Prostate gland (tissue), 2 donors: ENCODE measurements around the gene MAP3K9. TPM values are rescaled to one million over a fixed set of nuclear protein-coding genes. Genes with fewer than 3 reads are reported as not detected.

Experiments used
- DNase-seq: peaks from one replicate; pipeline ENCODE4 v3.0.0-alpha.2; 2019; ENCODE audit warnings: low spot score
- H3K27ac ChIP-seq, 2 donors: fragments of 200-600 bp; sonication (generic); 2 replicates each; pipeline ENCODE4 v1.5.1; 2017 to 2019
- H3K27me3 ChIP-seq: fragments of 200-600 bp; sonication (generic); replicated peaks from 2 replicates; pipeline ENCODE4 v1.5.1; 2019; ENCODE audit not compliant: insufficient read depth
- H3K36me3 ChIP-seq, 2 donors: fragments of 200-600 bp; sonication (generic); 1 replicate in 1 of 2; 2 replicates in 1 of 2; pipeline versions ENCODE4 v1.5.1 to v1.8.1; 2017 to 2019
- H3K4me1 ChIP-seq: fragments of 200-600 bp; sonication (generic); replicated peaks from 2 replicates; pipeline ENCODE4 v1.5.1; 2019
- H3K4me3 ChIP-seq, 2 donors: fragments of 200-600 bp; sonication (generic); 2 replicates each; pipeline ENCODE4 v1.5.1; 2017 to 2019
- H3K9me3 ChIP-seq: fragments of 200-600 bp; sonication (generic); 2 replicates; pipeline ENCODE4 v1.5.1; 2017
- POLR2A ChIP-seq: fragments of 450-650 bp; IDR thresholded peaks from one replicate; pipeline ENCODE4 v1.6.1; 2016; ENCODE audit warnings: antibody characterized with exemption, mild to moderate bottlenecking
- POLR2AphosphoS5 ChIP-seq: sonication (generic); formaldehyde crosslinking; IDR thresholded peaks from one replicate; pipeline ENCODE4 v1.6.1; 2017; ENCODE audit warnings: antibody characterized with exemption
- WGBS: methylation state at CpG from one replicate; pipeline ENCODE4 v1.1.5; 2018; 5-methylcytosine and 5-hydroxymethylcytosine counted together
- intact Hi-C: fragments of 100-400 bp; cut with DNase I; formaldehyde crosslinking; loops from one replicate; pipeline ENCODE4 v1.14.2; 2022
- total RNA-seq, 2 donors: library from RNA; depleted of rRNA; stranded (reverse); fragments of >200 nt; gene quantifications; one replicate each; pipeline ENCODE4 v1.1.0, GENCODE V29; 2016
- TF ChIP-seq, protein P1 (sequence below), 4 experiments: fragments of 200-600 bp in 2 of 4; fragments of 450-650 bp in 2 of 4; sonication (generic) in 2 of 4; IDR thresholded peaks; 1 replicate in 3 of 4; 2 replicates in 1 of 4; pipeline ENCODE4 v1.5.1; 2016 to 2019; ENCODE audit warnings: antibody characterized with exemption in 4 of 4, mild to moderate bottlenecking in 2 of 4, moderate library complexity in 2 of 4

The MAP3K9 gene
- total RNA-seq, 2 donors from 2014 or later = 5.3 to 9.5 TPM

GRCh38 chr14:70789961-70790360 is 19.4 kb downstream of the MAP3K9 start:
- intact Hi-C loops = no loop called here
- Histone ChIP-seq H3K9me3 (no peaks in the 10 kb centered on the region), H3K4me1 (no peaks in the 10 kb centered on the region), H3K27me3 (no peaks in the 10 kb centered on the region), H3K36me3 (no peaks in the 10 kb centered on the region), H3K27ac (no peak overlapping the region), H3K4me3 (no peak overlapping the region)
- 60% methylated on average over 4 of the region's 4 CpGs for WGBS
- no peak for TF ChIP-seq POLR2A
- no peak for DNase-seq

DNA sequence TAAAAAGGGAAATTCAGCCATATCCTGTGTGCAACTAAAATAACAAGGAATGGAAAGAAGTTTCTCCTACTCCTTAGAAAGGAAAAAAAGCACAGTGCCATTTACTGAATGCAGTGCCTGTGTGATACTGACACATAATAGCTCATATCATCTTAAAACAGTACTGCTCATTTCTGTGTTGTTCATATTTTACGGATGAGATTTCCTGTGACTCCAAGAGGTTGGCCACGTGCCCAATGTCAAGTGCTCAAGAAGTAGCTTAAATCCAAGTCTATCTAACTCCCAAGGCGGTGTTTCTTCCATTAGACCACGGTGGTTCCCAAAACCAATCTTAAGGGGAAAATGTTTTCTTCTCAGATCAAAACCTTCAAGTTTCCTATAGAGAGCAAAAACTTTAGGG is 20.0 kb downstream of the MAP3K9 start:
- Histone ChIP-seq H3K27me3 (no peaks in the 10 kb centered on the region), H3K27ac (no peak overlapping the region), H3K4me3 (no peak overlapping the region), H3K9me3 (no peaks in the 10 kb centered on the region), H3K4me1 (no peaks in the 10 kb centered on the region), H3K36me3 (no peaks in the 10 kb centered on the region)
- 53% methylated on average over 4 of the region's 4 CpGs for WGBS
- intact Hi-C loops = no loop called here
- no peak for DNase-seq
- TF ChIP-seq, protein P1, sequence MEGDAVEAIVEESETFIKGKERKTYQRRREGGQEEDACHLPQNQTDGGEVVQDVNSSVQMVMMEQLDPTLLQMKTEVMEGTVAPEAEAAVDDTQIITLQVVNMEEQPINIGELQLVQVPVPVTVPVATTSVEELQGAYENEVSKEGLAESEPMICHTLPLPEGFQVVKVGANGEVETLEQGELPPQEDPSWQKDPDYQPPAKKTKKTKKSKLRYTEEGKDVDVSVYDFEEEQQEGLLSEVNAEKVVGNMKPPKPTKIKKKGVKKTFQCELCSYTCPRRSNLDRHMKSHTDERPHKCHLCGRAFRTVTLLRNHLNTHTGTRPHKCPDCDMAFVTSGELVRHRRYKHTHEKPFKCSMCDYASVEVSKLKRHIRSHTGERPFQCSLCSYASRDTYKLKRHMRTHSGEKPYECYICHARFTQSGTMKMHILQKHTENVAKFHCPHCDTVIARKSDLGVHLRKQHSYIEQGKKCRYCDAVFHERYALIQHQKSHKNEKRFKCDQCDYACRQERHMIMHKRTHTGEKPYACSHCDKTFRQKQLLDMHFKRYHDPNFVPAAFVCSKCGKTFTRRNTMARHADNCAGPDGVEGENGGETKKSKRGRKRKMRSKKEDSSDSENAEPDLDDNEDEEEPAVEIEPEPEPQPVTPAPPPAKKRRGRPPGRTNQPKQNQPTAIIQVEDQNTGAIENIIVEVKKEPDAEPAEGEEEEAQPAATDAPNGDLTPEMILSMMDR (IDR thresholded peaks at IDR 0.05) = no peak
- TF ChIP-seq POLR2AphosphoS5 (no peak), POLR2A (no peak)

- 71% methylated on average over 6 of the region's 6 CpGs for WGBS
- H3K27ac ChIP-seq = no peak overlapping the region
- intact Hi-C loops = no loop called here
These were observed 20.4 kb downstream of the MAP3K9 start for GRCh38 chr14:70788898-70789297.

DNA sequence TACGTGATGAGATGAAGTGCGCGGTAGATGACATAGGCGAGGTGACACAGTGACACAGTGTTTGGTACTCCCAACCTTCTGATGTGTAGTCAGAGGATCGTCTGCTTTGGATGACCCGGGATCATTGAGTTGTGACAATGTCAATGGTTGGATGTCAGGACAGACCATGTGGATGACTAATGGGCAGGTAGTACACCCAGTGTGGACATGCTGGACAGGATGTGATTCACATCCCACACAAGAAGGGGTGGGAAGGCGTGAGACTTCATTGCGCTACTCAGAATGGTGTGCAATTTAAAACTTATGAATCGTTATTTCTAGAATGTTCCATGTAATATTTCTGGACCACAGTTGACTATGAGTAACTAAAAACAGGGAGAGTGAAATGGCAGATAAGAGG is 23.8 kb downstream of the MAP3K9 start:
- WGBS = 96% methylated on average over 9 of the region's 9 CpGs
- TF ChIP-seq POLR2A = no peak
- TF ChIP-seq POLR2AphosphoS5 = no peak
- TF ChIP-seq, protein P1 (IDR thresholded peaks at IDR 0.05) = no peak
- intact Hi-C loops = no loop called here

More at GRCh38 chr14:70788898-70789297, 20.4 kb downstream of the MAP3K9 start:
- no peaks in the 10 kb centered on the region for H3K27me3 ChIP-seq
- H3K4me3 ChIP-seq = no peak overlapping the region
- TF ChIP-seq POLR2AphosphoS5 (no peak), POLR2A (no peak)
- TF ChIP-seq, protein P1 (IDR thresholded peaks at IDR 0.05) = no peak
- no peaks in the 10 kb centered on the region for H3K4me1 ChIP-seq
- no peaks in the 10 kb centered on the region for H3K36me3 ChIP-seq
- H3K9me3 ChIP-seq = no peaks in the 10 kb centered on the region
- DNase-seq = no peak

GRCh38 chr14:70784886-70785285 is 24.4 kb downstream of the MAP3K9 start:
- H3K4me1 ChIP-seq = no peaks in the 10 kb centered on the region
- H3K27ac ChIP-seq = no peak overlapping the region
- no peak overlapping the region for H3K4me3 ChIP-seq
- H3K27me3 ChIP-seq = no peaks in the 10 kb centered on the region
- TF ChIP-seq POLR2AphosphoS5 (no peak), POLR2A (no peak)
- TF ChIP-seq, protein P1 (IDR thresholded peaks at IDR 0.05) = no peak
- WGBS = 89% methylated on average over 2 of the region's 2 CpGs
- no peak for DNase-seq
- no peaks in the 10 kb centered on the region for H3K36me3 ChIP-seq
- intact Hi-C loops = no loop called here
- no peaks in the 10 kb centered on the region for H3K9me3 ChIP-seq

More for the DNA sequence above, 23.8 kb downstream of the MAP3K9 start:
- no peaks in the 10 kb centered on the region for H3K4me1 ChIP-seq
- no peak overlapping the region for H3K27ac ChIP-seq
- no peaks in the 10 kb centered on the region for H3K27me3 ChIP-seq
- no peak overlapping the region for H3K4me3 ChIP-seq
- DNase-seq = no peak
- no peaks in the 10 kb centered on the region for H3K9me3 ChIP-seq
- no peaks in the 10 kb centered on the region for H3K36me3 ChIP-seq
